ENCODE data around the gene FXR2. TPM values are rescaled to one million over a fixed set of nuclear protein-coding genes. Genes with fewer than 3 reads are reported as not detected.

FXR2 gene
- total and polyA plus RNA-seq, 9 donors, result 13.8 to 36.1 (median 26.6) TPM

DNA sequence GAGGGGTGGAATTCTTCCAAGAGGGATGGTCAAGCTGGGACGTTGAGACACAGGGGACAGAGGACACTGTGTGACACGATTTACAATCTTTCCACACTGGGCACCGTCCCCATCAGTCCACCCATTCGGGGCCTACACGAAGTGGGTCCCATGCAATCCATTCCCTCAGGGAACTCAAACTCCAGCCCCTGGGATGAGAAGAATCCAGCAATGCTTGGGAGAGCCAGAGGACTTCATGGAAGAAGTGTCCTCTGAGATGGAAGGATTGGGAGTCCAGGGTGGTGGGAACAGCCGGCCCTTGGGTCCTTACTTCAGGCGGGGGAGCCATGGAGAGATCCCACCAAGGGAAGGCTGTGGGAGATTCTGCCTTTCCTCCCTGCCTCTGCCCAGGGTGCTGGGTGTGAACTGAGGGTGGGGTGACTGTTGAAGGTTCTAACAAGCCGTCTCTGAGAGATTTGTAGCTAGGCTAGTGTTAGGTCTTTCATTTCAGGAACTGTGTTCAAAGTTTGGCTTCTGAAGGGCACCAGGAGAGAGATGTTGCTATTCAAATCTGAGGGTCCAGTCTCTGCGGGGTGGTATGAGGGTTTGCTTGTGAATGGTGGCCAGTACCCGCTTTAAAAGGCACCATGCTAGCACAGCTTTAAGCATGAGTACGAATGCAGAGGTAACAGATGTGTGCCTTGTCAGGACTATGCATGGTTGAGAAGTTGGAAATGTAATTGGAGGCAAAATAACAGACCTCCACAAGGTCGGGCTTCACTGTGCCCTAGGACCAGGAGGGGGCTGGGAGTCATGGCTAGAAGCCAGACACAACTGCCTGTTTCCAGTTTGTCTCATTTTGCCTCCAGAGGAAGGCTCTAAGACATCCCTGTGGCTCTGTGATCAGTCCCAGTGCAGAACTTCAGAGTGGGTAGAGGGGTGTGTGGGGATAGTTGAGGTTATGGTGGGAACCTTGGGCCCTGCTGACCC lies 38.0 kb upstream of the FXR2 start:
- WGBS, 3 donors, result 46 to 49% (median 48%) methylated on average over 12 of the region's 12 CpGs
- H3K27ac ChIP-seq, result peak overlapping the region in 1 of 2 donors; percentile 86
- H3K9me3 ChIP-seq, result no peaks in the 10 kb centered on the region
- peak in 4 of 5 donors; percentile 39 to 64 (median 49) for DNase-seq
- H3K4me3 ChIP-seq, result no peak overlapping the region
- TF ChIP-seq EP300 (IDR thresholded peaks at IDR 0.05) (no peak), POLR2A (IDR thresholded peaks at IDR 0.05) (no peak)
- TF ChIP-seq, protein P1, sequence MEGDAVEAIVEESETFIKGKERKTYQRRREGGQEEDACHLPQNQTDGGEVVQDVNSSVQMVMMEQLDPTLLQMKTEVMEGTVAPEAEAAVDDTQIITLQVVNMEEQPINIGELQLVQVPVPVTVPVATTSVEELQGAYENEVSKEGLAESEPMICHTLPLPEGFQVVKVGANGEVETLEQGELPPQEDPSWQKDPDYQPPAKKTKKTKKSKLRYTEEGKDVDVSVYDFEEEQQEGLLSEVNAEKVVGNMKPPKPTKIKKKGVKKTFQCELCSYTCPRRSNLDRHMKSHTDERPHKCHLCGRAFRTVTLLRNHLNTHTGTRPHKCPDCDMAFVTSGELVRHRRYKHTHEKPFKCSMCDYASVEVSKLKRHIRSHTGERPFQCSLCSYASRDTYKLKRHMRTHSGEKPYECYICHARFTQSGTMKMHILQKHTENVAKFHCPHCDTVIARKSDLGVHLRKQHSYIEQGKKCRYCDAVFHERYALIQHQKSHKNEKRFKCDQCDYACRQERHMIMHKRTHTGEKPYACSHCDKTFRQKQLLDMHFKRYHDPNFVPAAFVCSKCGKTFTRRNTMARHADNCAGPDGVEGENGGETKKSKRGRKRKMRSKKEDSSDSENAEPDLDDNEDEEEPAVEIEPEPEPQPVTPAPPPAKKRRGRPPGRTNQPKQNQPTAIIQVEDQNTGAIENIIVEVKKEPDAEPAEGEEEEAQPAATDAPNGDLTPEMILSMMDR (IDR thresholded peaks at IDR 0.05), result no peak
- intact Hi-C loops (cut with DNase I), result loop anchor here in 2 of 4 donors (5.0 kb wide), 1 partner anchor 35 kb away; the partner anchor contains the start of genes TP53 (in 2 of the 2) and WRAP53 (in 2 of the 2)
- peaks cover 4% of the 10 kb centered on the region for H3K4me1 ChIP-seq (ENCODE audit: insufficient read depth)
- H3K27me3 ChIP-seq, result no peaks in the 10 kb centered on the region
- no peaks in the 10 kb centered on the region for H3K36me3 ChIP-seq

DNA sequence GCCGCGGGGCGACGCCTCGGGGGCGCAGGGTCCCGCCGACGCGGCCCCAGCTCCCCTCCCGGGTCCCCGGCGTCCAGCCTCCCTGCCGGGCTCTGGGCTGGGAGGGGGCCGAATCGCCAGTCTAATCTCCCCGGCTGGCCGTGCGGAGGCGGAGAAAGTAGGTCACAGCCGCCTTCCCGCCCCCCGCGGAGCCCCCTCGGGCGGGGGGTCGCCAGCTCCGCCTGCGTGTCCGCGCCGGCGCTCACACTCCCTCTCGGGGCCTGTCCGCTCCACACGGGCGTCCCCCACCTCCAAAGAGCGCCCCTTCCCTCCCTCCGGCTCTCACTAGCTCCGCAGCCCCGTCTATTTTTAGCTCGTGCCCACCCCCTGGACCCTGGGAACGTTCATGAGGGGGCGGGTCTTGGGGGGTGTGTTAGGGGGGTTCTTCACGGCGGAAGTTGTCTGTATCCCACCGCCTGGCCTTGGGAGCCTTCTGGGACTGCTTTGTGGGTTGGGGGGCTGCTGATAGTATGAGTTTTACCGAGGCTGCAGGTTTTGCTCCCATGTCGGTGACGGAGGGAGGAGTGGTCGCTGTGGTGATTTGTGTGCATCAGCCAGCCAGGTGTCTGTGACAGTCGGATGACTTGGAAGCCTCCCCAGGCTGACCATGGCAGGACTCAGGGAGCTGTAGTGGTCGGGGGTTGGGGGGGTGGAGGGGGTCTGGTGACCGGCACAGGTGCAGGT lies 37.1 kb upstream of the FXR2 start:
- intact Hi-C loops (cut with DNase I), result loop anchor here in 2 of 4 donors (5.0 kb wide), 1 partner anchor 35 kb away; the partner anchor contains the start of genes TP53 (in 2 of the 2) and WRAP53 (in 2 of the 2)
- WGBS, 3 donors, result 2 to 5% (median 2%) methylated on average over 34 to 54 of the region's 54 CpGs
- H3K9me3 ChIP-seq, result no peaks in the 10 kb centered on the region
- TF ChIP-seq, protein P1 (IDR thresholded peaks at IDR 0.05), result peak in 1 of 3 donors; percentile 17
- TF ChIP-seq POLR2A (IDR thresholded peaks at IDR 0.05), result no peak
- H3K4me3 ChIP-seq, result peak overlapping the region; percentile 44
- no peaks in the 10 kb centered on the region for H3K36me3 ChIP-seq
- H3K4me1 ChIP-seq (ENCODE audit: insufficient read depth), result peaks cover 2% of the 10 kb centered on the region
- peak overlapping the region; percentile 86 for H3K27ac ChIP-seq
- DNase-seq, result peak; percentile 60 to 79 (median 69)
- no peaks in the 10 kb centered on the region for H3K27me3 ChIP-seq

DNA sequence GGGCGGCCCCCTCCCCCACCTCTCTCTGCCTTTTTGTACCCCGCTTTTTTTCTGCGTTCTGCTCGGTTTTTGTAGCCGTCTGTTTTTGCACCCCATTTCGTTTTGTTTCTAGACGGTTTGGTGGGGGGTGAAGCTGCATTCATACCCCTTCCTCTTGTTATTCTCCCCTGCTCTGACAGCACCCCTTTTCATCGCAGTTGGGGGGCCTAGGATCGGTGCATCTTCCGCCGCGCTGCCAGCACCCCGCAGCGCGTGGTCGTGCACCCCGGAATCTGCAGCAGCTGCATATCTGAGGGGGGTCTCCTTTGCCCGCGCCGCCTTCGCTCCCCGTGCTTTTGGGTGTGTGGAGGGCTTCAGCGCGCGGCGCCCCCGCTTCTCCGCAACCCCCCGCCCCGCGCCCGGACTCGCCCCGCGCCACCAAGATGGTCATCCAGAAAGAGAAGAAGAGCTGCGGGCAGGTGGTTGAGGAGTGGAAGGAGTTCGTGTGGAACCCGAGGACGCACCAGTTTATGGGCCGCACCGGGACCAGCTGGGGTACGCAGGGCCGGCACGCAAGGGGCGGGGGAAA lies 36.5 kb upstream of the FXR2 start:
- Histone ChIP-seq H3K4me1 (ENCODE audit: insufficient read depth) (peaks cover 6% of the 10 kb centered on the region), H3K27me3 (no peaks in the 10 kb centered on the region), H3K9me3 (no peaks in the 10 kb centered on the region), H3K4me3 (peak overlapping the region; percentile 44), H3K36me3 (no peaks in the 10 kb centered on the region), H3K27ac (peak overlapping the region; percentile 86)
- no peak for TF ChIP-seq POLR2A (IDR thresholded peaks at IDR 0.05)
- no peak for TF ChIP-seq EP300 (IDR thresholded peaks at IDR 0.05)
- TF ChIP-seq, protein P1 (IDR thresholded peaks at IDR 0.05), result no peak
- WGBS, 3 donors, result 0% methylated on average over 32 to 45 of the region's 45 CpGs
- intact Hi-C loops (cut with DNase I), result loop anchor here in 2 of 4 donors (5.0 kb wide), 1 partner anchor 36 kb away; the partner anchor contains the start of genes TP53 (in 2 of the 2) and WRAP53 (in 2 of the 2)
- no peak for DNase-seq

All from ovary (tissue), 9 donors.